Brain pericyte (primary cell): ENCODE measurements around the gene CFAP157.

Experiments used
- DNase-seq: peaks from one replicate; pipeline ENCODE4 v3.0.0-alpha.2; 2012; ENCODE audit warnings: low read depth, low spot score

CFAP157 gene

GRCh38 chr9:127693143-127693542, 13.6 kb upstream of the CFAP157 start:
- DNase-seq: no peak

- DNase-seq: no peak
Measured at GRCh38 chr9:127693697-127694096, 13.1 kb upstream of the CFAP157 start.

DNA sequence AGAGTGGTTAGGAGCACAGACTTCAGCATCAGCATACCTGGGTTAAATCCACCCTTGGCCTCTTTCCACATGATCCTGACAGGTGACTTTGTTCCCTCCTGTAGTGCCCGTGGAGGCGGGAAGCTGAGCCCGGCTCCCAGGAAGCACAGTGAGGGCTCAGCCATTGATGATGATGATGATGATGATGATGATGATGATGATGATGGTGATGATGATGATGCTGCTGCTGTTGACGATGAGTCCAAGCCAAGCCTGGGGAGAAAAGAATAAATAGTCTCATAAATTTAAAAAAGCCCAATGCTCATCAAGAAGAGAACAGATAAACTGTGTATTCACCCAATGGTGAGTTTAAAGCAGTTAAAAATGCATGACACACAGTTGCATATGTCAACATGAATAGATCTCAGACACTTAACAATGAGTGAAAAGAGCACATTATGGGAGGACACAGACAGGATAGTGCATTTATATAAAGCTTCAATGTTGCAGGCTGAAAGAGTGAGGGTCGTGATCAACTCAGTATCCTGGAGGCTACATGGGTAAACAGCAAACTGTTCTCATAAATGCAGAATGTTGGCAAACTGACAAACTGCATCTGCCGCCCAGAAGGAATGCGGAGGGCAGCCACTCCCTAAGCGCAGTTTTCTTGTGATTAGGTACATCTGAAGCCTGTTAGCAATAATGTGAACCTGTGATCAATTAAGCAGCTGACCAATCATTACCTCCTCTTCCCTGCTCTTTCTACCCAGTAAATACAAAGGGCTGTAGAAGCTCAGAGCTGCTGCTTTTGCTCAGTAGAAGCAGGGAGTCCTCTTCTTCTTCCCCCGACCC, 11.7 kb upstream of the CFAP157 start:
- no peak for DNase-seq

DNA sequence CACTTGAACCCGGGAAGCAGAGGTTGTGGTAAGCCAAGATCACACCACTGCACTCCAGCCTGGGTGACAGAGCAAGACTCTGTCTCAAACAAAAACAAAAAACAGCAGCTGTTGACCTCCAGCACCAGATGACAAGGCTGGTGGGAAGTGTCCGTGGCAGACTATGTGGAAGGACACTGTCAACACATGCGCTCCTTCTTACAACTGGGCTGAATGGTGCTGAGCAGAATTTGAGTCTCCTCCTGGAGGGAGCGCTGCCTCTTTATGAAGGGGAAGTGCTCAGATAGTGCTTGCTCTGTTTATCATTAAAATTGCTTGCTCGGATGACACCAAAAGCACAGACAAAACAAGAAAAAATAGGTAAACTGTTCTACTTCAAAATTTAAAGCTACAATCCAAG, 9.2 kb upstream of the CFAP157 start:
- no peak for DNase-seq

GRCh38 chr9:127698386-127698785, 8.4 kb upstream of the CFAP157 start:
- DNase-seq: no peak

DNA sequence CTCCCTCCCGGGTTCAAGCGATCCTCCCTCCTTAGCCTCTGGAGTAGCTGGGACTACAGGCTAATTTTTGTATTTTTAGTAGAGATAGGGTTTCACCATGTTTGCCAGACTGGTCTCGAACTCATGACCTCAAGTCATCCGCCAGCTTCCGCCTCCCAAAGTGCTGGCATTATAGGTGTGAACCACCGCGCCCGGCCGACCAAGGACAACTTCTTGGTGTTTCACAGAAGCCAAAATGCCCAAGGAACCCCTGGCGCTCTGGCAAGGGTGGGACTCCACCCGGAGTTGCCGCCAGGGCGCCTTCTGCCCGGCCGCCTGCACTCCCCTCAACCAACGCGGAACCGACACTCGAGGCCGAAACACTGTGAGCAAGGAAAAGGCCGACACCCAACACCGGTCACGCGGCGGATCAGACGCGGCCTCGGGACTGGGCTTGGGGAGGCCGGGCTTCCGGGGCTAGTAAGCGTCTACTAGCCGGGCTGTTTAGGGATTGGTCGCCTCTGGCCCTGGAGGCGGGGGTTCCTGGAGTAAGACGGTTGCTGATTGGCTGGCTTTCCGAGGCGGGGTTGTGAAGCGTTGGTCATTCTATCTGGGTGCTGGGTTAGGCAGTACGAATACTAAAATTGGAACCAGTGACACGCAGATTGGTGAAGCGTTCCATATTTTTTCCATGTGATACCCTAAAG, 7.7 kb upstream of the CFAP157 start:
- peak; percentile 81 for DNase-seq

- no peak for DNase-seq
Measured at GRCh38 chr9:127700140-127700539, 6.6 kb upstream of the CFAP157 start.

DNA sequence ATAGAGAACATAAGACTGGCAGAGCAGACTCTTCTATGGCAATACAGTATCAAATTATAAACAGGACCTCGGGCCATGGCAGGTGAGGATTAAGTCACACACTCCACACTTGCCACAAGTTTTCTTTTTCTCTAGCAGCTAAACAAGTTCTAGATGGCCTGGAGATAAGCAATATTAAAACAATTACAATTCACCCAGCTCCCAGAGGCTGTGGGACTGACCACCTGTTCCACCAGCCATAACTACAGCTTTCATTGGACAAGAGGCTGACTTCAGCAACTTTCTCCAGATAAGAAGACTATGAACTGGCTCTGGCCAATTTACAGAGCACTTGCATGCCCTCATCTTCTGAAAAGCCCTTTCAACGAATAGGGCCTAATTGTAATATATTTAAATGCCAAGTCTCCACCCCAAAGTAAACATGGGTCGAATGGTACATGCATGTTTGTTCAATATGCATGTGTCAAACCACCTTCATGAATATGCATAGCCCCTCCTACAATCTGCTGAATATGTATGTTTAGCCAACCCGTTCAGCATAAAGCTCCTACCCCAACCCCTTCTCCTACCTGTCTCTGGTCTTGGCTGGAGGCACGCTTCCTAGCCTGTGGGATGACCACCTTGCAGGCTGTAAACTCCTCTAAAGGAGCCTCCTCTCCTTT, 6.1 kb upstream of the CFAP157 start:
- no peak for DNase-seq

GRCh38 chr9:127703289-127703946, 3.4 kb upstream of the CFAP157 start:
- no peak for DNase-seq

GRCh38 chr9:127705577-127706379, 1.0 kb upstream of the CFAP157 start:
- DNase-seq: no peak

GRCh38 chr9:127707766-127708165, 978 bp downstream of the CFAP157 start:
- no peak for DNase-seq

GRCh38 chr9:127708952-127709587, 2.3 kb downstream of the CFAP157 start:
- no peak for DNase-seq

GRCh38 chr9:127710204-127710783, 3.5 kb downstream of the CFAP157 start:
- DNase-seq: no peak

DNA sequence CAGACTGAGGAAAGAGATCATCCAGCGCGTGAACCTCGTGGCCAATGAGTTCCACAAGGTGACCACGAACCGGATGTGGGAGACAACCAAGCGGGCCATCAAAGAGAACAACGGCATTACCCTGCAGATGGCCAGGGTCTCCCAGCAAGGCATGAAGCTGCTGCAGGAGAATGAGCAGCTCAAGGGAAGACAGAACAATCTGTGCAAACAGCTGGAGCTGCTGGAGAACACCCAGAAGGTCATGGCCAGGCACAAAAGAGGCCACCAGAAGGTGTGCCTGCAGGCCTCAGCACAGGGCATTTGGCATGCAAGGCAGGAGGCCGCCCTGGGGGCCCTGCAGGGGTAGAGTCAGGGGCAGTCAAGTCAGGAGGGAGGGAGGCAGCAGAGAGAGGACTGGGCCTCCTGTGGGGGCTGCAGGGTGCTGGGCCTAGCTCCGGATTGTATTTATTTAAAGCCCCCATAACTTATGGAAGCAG, 4.5 kb downstream of the CFAP157 start:
- no peak for DNase-seq

DNA sequence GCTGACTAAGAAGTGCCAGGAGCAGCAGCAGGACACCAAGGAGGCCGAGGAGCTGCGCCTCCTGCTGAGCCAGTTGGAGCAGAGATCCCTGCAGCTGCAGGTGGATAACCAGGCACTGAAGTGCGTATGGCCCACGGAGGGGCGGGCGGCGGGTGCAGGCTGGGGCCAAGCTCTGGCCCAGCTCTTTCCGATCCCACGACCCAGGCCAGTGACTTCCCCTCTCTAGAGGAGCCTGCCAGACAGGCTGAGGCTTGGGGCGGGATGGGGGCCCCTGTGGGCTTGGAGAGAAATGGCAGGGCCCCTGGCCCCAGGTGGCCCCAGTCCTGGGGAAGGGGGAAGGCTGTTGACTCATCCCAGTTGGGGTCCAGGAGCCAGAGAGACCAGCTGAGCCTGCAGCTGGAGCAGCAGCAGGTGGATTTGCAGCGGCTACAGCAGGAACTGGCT, 5.1 kb downstream of the CFAP157 start:
- DNase-seq: no peak

- no peak for DNase-seq
Measured at GRCh38 chr9:127712371-127712770, 5.6 kb downstream of the CFAP157 start.

- no peak for DNase-seq
Measured at GRCh38 chr9:127712867-127713266, 6.1 kb downstream of the CFAP157 start.

DNA sequence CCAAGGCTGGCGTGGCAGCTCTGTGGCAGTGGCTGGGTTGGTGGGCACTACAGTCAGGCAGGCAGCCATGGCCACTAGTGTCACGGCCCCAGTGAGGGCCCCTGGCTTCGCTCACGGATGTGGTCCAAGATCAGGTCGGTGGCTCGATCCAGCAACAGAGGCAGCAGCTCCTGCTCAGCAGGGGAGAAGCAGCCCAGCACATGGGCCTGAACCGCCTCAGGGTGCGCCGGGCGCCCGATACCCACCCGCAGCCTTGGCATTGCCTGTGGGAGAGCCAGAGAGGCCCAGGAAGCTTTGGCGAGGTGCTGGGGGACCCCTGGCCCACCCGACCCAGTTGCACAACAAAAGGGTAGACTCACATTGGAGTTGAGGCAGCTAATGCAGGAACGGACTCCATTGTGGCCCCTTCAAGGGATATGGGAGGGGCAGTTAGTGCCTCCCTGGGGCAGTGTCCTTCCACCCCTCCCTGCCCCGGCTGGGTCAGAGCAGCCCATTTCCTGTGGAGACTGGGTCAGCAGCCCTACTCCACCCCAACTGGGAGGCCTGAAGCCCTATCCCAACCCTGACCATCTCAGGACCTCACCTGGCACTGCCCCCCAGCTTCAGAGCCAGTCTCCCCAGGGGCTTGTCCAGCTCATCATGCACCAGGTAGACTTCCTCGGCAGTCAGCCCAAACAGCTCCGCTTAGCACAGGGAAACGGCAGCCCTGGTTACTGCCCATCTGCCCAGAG, 7.4 kb downstream of the CFAP157 start:
- DNase-seq: no peak

DNA sequence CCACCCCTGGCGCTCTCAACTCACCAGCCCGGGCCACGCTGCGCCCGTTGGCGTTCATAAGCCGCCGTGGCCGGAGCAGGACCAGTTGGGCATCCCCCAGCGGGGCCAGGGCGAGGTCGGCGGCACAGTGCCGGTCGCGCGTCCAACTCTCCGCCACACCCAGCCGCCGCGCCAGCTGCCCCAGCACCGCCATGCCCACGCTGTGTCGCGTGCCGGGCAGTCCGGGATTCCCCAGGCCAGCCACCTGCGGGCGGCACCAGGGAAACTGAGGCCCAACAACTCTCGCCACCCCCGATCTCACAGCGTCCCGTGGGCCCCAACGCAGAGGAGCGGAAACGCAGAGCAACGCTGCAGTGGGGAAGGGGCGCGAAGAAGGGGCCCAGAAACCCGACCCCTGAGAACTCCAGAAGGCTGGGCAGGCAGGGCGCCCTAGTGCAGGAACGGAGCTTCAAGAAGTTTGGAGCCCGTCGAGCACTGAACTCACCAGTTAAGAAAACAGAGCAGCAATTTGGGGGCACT, 8.2 kb downstream of the CFAP157 start:
- DNase-seq: no peak
